HG02943 (cell line): ENCODE results near the gene ACTL6B.
"Not testable (repeated sequence)": the region's sequence is repeated elsewhere in the genome, so short reads cannot be mapped to it uniquely, and the experiment has no call there.

Source experiments
- ATAC-seq: cut with Tn5 transposase; IDR thresholded peaks from one replicate; pipeline ENCODE4 v1.9.1; 2021; ENCODE audit warnings: mild to moderate bottlenecking, low read depth, moderate library complexity; ENCODE audit not compliant: unreplicated experiment

ACTL6B gene

DNA sequence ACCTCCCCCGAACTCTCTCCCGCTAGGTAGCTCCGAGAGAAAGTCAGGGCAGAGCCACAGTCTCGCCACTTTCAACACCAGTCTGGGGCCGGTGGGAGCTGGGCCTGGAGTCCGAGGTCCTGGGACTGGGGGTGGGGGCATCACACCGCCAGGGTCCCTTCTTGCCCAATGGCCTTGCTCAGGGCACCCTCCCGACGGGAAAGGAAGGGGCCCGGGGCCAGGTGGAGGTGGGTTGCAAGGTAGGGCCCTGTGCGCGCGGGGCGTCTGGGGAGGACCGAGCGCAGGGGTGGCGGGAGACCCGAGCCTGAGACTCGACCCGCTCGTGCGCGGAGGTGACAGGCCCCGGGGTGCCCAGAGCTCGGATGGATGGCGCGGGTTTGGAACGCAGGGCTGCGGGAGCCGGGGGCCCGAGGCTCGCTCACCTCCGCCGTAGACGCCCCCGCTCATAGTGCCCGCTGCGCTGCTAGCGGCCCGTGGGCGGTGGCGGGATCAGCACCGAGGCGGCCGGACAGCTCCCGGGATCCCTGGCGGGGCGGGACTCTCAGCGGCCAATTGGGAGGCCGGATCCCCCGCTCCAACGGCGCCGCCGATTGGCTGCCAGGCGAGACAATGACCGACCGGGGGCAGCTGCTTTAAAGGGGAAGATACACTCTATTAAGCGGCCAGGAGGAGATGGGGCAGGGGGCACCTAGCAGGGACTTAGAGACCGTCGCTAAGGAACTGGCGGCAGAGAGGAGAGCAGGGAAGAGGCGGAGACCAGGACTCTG is at the start of gene ACTL6B:
ACTL6B (minus strand) TSS at position 541 of the 767 bp plus-strand sequence; CDS start at position 447, 94 bp downstream.
- ATAC-seq = no peak

DNA sequence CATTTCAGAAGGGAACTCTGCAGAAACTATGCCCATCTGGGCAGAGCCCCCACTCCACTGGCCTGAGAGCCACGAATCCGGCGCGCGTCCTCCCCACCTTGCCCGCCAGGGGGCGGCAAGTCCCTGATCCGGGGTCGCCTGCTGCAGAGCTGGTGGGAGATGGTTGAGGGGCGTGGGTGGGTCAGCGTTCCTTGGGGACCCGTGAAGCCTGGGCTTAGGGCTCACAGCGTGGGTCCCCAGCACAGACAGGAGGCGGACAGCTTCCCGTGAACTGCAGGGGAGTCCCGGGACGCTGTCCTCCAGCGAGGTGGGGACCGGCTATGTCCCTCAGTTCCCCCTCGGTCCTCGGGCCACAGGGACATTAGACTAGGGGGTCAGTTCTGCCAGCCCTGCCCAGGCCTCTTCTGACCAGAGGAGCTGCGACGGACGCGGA is 49.1 kb upstream of the ACTL6B start:
- ATAC-seq = peak; percentile 66

- not testable (repeated sequence) for ATAC-seq
These were observed 44.8 kb upstream of the ACTL6B start for GRCh38 chr7:100701089-100701488.

- no peak for ATAC-seq
These were observed 42.8 kb upstream of the ACTL6B start for GRCh38 chr7:100699018-100699417.

DNA sequence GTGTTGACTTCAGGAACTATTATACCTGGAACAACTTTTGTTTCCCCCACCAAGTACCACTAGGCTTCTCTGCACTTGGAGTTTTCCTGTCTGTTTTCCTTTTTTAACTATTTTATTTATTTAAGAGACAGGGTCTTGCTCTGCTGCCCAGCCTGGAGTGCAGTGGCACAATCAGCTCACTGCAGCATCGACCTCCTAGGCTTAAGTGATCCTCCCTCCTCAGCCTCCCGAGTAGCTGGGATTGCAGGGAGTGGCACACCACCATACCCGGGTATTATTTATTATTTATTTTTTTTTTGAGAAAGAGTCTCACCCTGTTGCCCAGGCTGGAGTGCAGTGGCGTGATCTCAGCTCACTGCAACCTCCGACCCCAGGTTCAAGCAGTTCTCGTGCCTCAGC is 39.9 kb upstream of the ACTL6B start:
- ATAC-seq = no peak

- no peak for ATAC-seq
These were observed 38.0 kb upstream of the ACTL6B start, which contains the start of gene GIGYF1 for GRCh38 chr7:100694098-100694745. GIGYF1 (minus strand) TSS chr7:100694250; CDS start chr7:100688238, 6,012 bp downstream.

DNA sequence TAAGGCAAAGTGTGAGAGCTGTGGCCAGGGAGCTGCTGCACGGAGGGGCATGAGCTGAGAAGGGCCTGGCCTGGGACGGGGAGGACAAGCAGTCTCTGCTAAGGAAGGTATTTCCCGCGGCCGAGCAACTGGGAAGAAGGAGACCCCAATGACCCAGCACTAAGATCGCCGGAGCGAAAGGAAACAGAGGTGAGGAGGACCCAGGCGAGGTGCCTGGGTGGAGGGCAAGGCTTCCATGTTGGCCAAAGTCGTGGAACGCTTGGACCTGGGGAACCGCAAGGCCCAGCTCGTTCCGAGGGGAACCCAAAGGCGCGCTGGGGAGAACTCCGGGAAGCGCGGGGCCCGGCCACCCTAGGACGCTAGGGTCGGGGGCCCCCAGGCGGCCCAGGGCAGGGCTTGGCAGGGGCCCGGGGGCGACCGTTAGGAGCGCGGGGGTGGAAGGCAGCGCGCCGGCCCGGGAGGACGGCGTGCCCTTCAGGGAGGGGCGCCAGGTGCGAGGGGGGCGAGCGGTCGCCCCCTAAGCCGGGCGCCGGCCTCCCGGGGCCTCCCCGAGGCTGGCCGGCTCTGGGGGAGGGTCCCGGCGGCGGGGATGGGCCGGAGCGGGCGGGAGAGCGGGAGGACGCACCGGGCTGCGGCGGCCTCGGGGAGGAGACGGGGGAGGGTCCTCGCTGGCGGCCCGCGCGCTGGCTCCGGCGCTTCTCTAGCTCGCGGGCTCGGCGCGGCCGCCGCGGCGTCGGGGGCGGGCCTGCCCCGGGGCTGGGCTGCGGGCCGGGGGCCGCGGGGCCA is 37.3 kb upstream of the ACTL6B start:
- ATAC-seq = no peak

GRCh38 chr7:100692578-100692961 is 36.3 kb upstream of the ACTL6B start:
- ATAC-seq = no peak

- no peak for ATAC-seq
These were observed 35.7 kb upstream of the ACTL6B start for GRCh38 chr7:100691676-100692577.

DNA sequence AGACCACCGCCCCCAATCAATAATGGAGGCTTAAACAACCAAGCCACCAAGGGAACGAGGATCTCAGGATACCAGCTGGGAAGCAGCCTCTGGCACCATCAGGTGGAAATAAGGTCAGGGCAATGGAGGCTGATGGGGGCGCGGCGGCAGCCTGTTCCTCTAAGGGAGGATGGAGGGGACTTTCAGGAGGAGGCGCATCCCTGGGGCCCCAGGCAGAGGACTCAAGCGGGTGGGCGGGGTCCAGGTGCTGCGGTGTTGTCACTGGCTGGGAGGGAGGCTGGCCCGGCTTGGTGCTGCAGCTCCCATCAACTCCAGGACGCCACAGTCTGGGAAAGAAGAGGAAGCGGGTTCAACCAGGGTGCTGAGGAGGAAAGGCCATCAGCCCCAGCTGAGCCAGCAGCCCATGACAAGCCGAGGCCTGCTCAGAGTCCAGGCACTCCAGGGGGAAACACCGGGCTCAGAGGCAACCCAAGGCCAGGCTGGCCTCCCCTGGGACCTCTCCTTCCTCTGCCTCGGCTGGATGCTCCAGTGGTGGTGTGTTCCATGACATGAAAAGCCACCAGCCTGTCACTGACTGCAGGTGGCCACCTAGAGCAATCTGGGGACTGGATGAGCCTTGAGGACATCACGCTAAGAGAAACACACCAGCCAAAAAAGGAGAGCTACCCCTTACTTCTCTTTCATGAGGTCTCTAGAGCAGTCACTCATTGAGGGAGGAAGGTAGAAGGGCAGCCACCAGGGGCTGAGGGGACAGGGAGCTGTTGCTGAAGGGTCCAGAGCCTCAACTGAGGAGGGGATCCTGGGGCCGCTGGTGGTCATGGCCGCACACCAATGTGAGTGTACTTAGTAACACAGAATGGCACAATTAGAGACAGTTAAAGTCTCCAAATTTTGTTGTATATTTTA is 33.2 kb upstream of the ACTL6B start:
- ATAC-seq = no peak

GRCh38 chr7:100688326-100688860 is 32.1 kb upstream of the ACTL6B start:
- ATAC-seq = no peak

- no peak for ATAC-seq
These were observed 31.6 kb upstream of the ACTL6B start for GRCh38 chr7:100687751-100688300.

- ATAC-seq = no peak
These were observed 31.0 kb upstream of the ACTL6B start for GRCh38 chr7:100687261-100687660.

DNA sequence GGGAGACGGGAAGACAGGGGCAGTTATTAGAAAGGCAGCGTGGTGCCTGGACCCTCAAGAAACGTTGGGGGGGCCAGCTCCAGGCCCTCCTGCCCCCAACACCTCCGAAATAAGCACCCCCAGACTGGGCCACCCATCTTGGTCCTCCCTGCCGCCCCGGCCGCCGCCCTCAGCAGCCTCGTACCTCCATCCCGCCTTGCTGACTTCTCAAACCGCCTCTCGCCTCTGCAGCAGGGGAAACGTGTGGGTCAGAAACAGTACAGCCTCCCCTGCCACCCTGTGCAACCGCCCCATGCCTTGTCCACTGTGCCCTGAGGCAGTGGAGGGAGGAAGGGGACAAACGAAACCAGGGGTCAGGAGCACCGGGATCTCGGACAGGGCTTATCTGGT is 30.6 kb upstream of the ACTL6B start:
- no peak for ATAC-seq

DNA sequence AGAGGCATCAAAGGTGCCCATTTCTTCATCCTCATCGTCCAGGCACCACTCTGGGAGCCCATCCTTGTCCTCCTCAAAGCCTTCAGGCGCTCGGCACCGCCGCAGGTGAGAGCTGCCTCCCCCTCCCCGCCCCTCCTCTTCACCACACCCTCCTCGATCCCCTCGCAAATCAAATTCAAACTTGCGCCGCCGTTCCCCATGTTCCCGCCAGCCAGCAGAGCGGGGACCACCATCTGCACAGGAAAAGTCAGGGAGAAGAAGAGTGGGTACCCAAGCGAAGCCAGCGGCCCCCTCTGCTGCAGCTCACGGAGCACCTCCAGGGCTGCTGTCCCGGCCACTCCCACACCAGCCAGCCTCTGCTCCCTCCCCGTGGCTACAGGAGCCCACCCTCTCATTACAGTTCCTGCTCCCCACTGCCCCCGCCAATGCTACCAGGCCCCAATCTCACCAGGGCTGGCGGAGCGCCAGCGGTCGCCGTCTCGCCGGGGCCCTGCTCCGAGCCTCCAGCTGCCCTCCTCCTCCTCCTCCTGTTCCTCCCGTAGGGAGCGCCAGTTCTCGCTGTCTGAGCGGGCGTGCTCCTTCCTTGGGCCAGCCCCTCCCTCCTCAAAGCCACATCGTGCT is 30.1 kb upstream of the ACTL6B start:
- ATAC-seq = no peak

DNA sequence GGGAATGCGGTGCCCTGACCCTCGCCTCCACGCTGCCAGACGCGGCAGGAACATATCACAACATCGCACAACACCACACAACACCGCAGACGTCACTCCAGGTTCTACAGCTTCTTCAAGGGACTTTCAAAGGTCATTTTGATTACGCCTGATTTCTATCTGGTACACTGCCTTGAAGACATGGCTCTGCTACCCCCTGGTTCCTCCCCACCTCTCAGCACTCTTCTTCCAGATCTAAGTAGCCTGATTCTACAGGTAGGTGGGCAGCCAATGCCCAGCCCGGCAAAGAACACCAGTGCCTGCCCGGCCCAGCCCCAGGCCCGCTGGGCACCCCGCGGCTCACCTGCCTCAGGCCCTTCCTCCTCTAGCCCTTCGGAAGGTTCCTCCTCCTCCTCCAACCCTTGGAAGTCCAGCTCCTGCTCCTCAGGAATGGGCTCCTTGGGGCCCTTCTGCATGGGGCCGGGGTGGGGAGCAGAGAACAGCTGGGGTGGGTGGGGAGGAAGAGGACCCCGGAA is 29.4 kb upstream of the ACTL6B start:
- no peak for ATAC-seq

GRCh38 chr7:100685049-100685605 is 28.9 kb upstream of the ACTL6B start:
- no peak for ATAC-seq
